HG03575 (cell line): ENCODE measurements around the gene E2F3.

Source experiments
- ATAC-seq: cut with Tn5 transposase; IDR thresholded peaks from one replicate; pipeline ENCODE4 v1.9.1; 2021; ENCODE audit not compliant: unreplicated experiment, insufficient number of reproducible peaks, low FRiP score; ENCODE audit errors: extremely low read depth

Gene E2F3

GRCh38 chr6:20400456-20401204 lies 1.0 kb upstream of the E2F3 start:
- ATAC-seq = no peak

- no peak for ATAC-seq
Observed at GRCh38 chr6:20402092-20402341, 338 bp downstream of the E2F3 start.

- ATAC-seq = no peak
Observed at GRCh38 chr6:20402342-20403069, 827 bp downstream of the E2F3 start.

GRCh38 chr6:20403070-20403765 lies 1.5 kb downstream of the E2F3 start:
- no peak for ATAC-seq

- ATAC-seq = no peak
Observed at GRCh38 chr6:20403766-20404640, 2.3 kb downstream of the E2F3 start.

- no peak for ATAC-seq
Observed at GRCh38 chr6:20404641-20405032, 3.0 kb downstream of the E2F3 start.

- ATAC-seq = no peak
Observed at GRCh38 chr6:20408851-20409250, 7.2 kb downstream of the E2F3 start.

GRCh38 chr6:20409427-20409971 lies 7.8 kb downstream of the E2F3 start:
- peak; percentile 89 for ATAC-seq

GRCh38 chr6:20411544-20411943 lies 9.9 kb downstream of the E2F3 start:
- no peak for ATAC-seq

GRCh38 chr6:20411953-20412681 lies 10.4 kb downstream of the E2F3 start:
- ATAC-seq = no peak

GRCh38 chr6:20412682-20413073 lies 11.0 kb downstream of the E2F3 start:
- no peak for ATAC-seq

GRCh38 chr6:20413826-20414225 lies 12.1 kb downstream of the E2F3 start:
- ATAC-seq = no peak

- no peak for ATAC-seq
Observed at GRCh38 chr6:20414711-20415110, 13.0 kb downstream of the E2F3 start.

- no peak for ATAC-seq
Observed at GRCh38 chr6:20415304-20415703, 13.6 kb downstream of the E2F3 start.

GRCh38 chr6:20415712-20416454 lies 14.2 kb downstream of the E2F3 start:
- ATAC-seq = no peak

- no peak for ATAC-seq
Observed at GRCh38 chr6:20416567-20417345, 15.1 kb downstream of the E2F3 start.

- no peak for ATAC-seq
Observed at GRCh38 chr6:20417819-20418218, 16.1 kb downstream of the E2F3 start.
